Liver (tissue), 9 donors: ENCODE results near the gene PTP4A2. TPM values are rescaled to one million over a fixed set of nuclear protein-coding genes. Genes with fewer than 3 reads are reported as not detected.

Source experiments
- DNase-seq: peaks from one replicate; pipeline ENCODE4 v3.0.0-alpha.2; 2017; ENCODE audit warnings: low spot score
- H3K27ac ChIP-seq, 2 donors: one replicate each; pipeline ENCODE4 v1.7.0; 2013; ENCODE audit warnings: inconsistent platforms in 2 of 2, low read length in 2 of 2, control low read depth in 1 of 2, low read depth in 1 of 2, mild to moderate bottlenecking in 1 of 2
- H3K27me3 ChIP-seq, 4 donors: one replicate each; pipeline versions ENCODE4 v1.6.1 to v1.7.0; 2013; ENCODE audit warnings: low read length in 3 of 4, inconsistent platforms in 1 of 4, mild to moderate bottlenecking in 1 of 4, moderate library complexity in 1 of 4; ENCODE audit not compliant: control insufficient read depth in 4 of 4, insufficient read depth in 4 of 4
- H3K36me3 ChIP-seq, 4 donors: one replicate each; pipeline versions ENCODE4 v1.6.1 to v1.7.0; 2013; ENCODE audit warnings: low read length in 3 of 4, mild to moderate bottlenecking in 3 of 4, low read depth in 1 of 4, moderate library complexity in 1 of 4; ENCODE audit not compliant: control insufficient read depth in 4 of 4, insufficient read depth in 3 of 4
- H3K4me1 ChIP-seq, 4 donors: one replicate each; pipeline versions ENCODE4 v1.6.1 to v1.7.0; 2013; ENCODE audit warnings: low read length in 3 of 4, mild to moderate bottlenecking in 3 of 4, moderate library complexity in 1 of 4; ENCODE audit not compliant: control insufficient read depth in 4 of 4, insufficient read depth in 4 of 4
- H3K4me3 ChIP-seq, 3 donors: one replicate each; pipeline versions ENCODE4 v1.6.1 to v1.7.0; 2013; ENCODE audit warnings: low read length in 3 of 3, control low read depth in 1 of 3, low read depth in 1 of 3, mild to moderate bottlenecking in 1 of 3
- H3K9ac ChIP-seq, 2 donors: one replicate each; pipeline ENCODE4 v1.7.0; 2013; ENCODE audit warnings: low read length in 2 of 2, mild to moderate bottlenecking in 2 of 2, moderate library complexity in 2 of 2, control low read depth in 1 of 2, low read depth in 1 of 2
- H3K9me3 ChIP-seq, 4 donors: one replicate each; pipeline versions ENCODE4 v1.6.1 to v1.7.0; 2013; ENCODE audit warnings: low read length in 3 of 4; ENCODE audit not compliant: control insufficient read depth in 4 of 4
- EGR1 ChIP-seq, 2 donors: IDR thresholded peaks; 2 replicates each; pipeline ENCODE4 v1.6.1; 2016 to 2018; ENCODE audit warnings: antibody characterized with exemption in 2 of 2, low read depth in 2 of 2
- FOXA1 ChIP-seq: IDR thresholded peaks from 2 replicates; pipeline ENCODE4 v1.6.1; 2016; ENCODE audit warnings: antibody characterized with exemption
- FOXA2 ChIP-seq: IDR thresholded peaks from 2 replicates; pipeline ENCODE4 v1.6.1; 2016; ENCODE audit warnings: antibody characterized with exemption
- GABPA ChIP-seq, 2 donors: IDR thresholded peaks in 1 of 2; conservative IDR thresholded peaks in 1 of 2; 2 replicates each; pipeline ENCODE4 v1.6.1; 2016; ENCODE audit warnings: antibody characterized with exemption in 2 of 2, mild to moderate bottlenecking in 1 of 2, moderate library complexity in 1 of 2
- HNF4A ChIP-seq, 2 donors: conservative IDR thresholded peaks; 2 replicates each; pipeline ENCODE4 v1.6.1; 2016; ENCODE audit warnings: antibody characterized with exemption in 2 of 2, mild to moderate bottlenecking in 2 of 2
- HNF4G ChIP-seq: IDR thresholded peaks from 2 replicates; pipeline ENCODE4 v1.6.1; 2016; ENCODE audit warnings: antibody characterized with exemption
- JUND ChIP-seq, 2 donors: IDR thresholded peaks; 2 replicates each; pipeline ENCODE4 v1.6.1; 2016; ENCODE audit warnings: antibody characterized with exemption in 2 of 2
- NR2F2 ChIP-seq: IDR thresholded peaks from 2 replicates; pipeline ENCODE4 v1.6.1; 2016; ENCODE audit warnings: antibody characterized with exemption
- RAD21 ChIP-seq, 2 donors: IDR thresholded peaks; 2 replicates each; pipeline ENCODE4 v1.6.1; 2016; ENCODE audit warnings: antibody characterized with exemption in 2 of 2, mild to moderate bottlenecking in 2 of 2
- RXRA ChIP-seq, 2 donors: IDR thresholded peaks; 2 replicates each; pipeline ENCODE4 v1.6.1; 2017 to 2018; ENCODE audit warnings: antibody characterized with exemption in 2 of 2, mild to moderate bottlenecking in 1 of 2
- SP1 ChIP-seq: IDR thresholded peaks from 2 replicates; pipeline ENCODE4 v1.6.1; 2018; ENCODE audit warnings: antibody characterized with exemption, mild to moderate bottlenecking
- TAF1 ChIP-seq: conservative IDR thresholded peaks from 2 replicates; pipeline ENCODE4 v1.6.1; 2016; ENCODE audit warnings: antibody characterized with exemption, mild to moderate bottlenecking
- WGBS: extraction: QIAGEN DNeasy Blood & Tissue Kit; methylation state at CpG from one replicate; pipeline ENCODE4 v1.1.7; 2013; 5-methylcytosine and 5-hydroxymethylcytosine counted together
- polyA plus RNA-seq, 2 donors: library from polyadenylated mRNA; stranded (reverse) in 1 of 2; unstranded in 1 of 2; fragments of 200-250 nt in 1 of 2; fragments of >200 nt in 1 of 2; fragmentation: Nextera tagmentation in 1 of 2; extraction: Ambion mirVana in 1 of 2; gene quantifications; one replicate each; pipeline versions ENCODE4 v1.2.1 to v1.2.3, GENCODE V29; 2013 to 2015
- total RNA-seq, 2 donors: library from RNA; depleted of rRNA; stranded (reverse); fragments of >200 nt; gene quantifications; one replicate each; pipeline ENCODE4 v1.2.3, GENCODE V29; 2014
- TF ChIP-seq, protein P1 (sequence below): fragments of 150-350 bp; IDR thresholded peaks from 2 replicates; pipeline ENCODE4 v1.5.1; 2017; ENCODE audit warnings: improper control_type of control experiment, low read depth, low read length; ENCODE audit not compliant: missing input control
- TF ChIP-seq, protein P2 (sequence below): IDR thresholded peaks from 2 replicates; pipeline ENCODE4 v1.6.1; 2016; ENCODE audit warnings: antibody characterized with exemption
- TF ChIP-seq, protein P3 (sequence below): IDR thresholded peaks from 2 replicates; pipeline ENCODE4 v1.6.1; 2016; ENCODE audit warnings: antibody characterized with exemption, mild to moderate bottlenecking
- TF ChIP-seq, protein P4 (sequence below): IDR thresholded peaks from 2 replicates; pipeline ENCODE4 v1.6.1; 2016; ENCODE audit warnings: antibody characterized with exemption
- TF ChIP-seq, protein P5 (sequence below): IDR thresholded peaks from 2 replicates; pipeline ENCODE4 v1.6.1; 2016; ENCODE audit warnings: antibody characterized with exemption
- donor health status: healthy.
- donor health status: healthy.
- donor health status: healthy.
- donor health status: healthy.
- donor health status: healthy.

The PTP4A2 gene
- total and polyA plus RNA-seq, 4 donors, result 47.7 to 98.1 (median 71.9) TPM

DNA sequence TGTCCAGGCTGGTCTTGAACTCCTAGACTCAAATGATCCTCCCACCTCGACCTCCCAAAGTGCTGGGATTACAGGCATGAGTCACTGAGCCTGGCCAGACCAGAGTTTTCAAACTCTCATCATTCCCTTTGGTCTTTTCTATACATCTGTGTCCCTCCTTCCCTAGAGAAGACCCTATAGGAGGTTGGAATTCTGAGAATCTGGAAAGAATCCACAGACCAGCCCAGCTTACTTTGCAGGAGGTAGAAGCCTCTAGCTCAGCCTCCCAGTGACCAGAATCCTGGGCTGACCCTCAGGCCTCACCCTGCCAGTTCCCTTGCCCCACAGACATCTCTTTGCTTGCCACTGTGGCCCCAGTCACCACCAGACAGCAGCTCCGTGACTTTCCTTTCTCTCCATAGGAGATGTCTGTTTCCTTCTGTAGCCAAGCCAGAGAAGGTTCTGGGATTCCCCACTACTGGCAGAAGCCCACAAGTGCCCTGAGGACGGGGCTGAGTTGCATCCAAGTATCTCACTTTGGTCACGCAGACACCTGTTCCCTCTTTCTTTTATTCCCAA, 40.8 kb upstream of the PTP4A2 start:
- Histone ChIP-seq H3K4me3 (no peak overlapping the region), H3K36me3 (no peaks in the 10 kb centered on the region), H3K9ac (no peak overlapping the region), H3K27me3 (no peaks in the 10 kb centered on the region), H3K4me1 (peaks cover 0 to 2% (median 0%) of the 10 kb centered on the region in 4 donors), H3K9me3 (no peaks in the 10 kb centered on the region), H3K27ac (no peak overlapping the region)
- DNase-seq, result no peak
- TF ChIP-seq JUND (IDR thresholded peaks at IDR 0.05), result no peak
- TF ChIP-seq NR2F2, result no peak
- TF ChIP-seq, protein P1, sequence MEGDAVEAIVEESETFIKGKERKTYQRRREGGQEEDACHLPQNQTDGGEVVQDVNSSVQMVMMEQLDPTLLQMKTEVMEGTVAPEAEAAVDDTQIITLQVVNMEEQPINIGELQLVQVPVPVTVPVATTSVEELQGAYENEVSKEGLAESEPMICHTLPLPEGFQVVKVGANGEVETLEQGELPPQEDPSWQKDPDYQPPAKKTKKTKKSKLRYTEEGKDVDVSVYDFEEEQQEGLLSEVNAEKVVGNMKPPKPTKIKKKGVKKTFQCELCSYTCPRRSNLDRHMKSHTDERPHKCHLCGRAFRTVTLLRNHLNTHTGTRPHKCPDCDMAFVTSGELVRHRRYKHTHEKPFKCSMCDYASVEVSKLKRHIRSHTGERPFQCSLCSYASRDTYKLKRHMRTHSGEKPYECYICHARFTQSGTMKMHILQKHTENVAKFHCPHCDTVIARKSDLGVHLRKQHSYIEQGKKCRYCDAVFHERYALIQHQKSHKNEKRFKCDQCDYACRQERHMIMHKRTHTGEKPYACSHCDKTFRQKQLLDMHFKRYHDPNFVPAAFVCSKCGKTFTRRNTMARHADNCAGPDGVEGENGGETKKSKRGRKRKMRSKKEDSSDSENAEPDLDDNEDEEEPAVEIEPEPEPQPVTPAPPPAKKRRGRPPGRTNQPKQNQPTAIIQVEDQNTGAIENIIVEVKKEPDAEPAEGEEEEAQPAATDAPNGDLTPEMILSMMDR, result no peak
- no peak for TF ChIP-seq RAD21 (IDR thresholded peaks at IDR 0.05)
- TF ChIP-seq HNF4A (conservative IDR thresholded peaks at IDR 0.05), result no peak
- TF ChIP-seq, protein P2, sequence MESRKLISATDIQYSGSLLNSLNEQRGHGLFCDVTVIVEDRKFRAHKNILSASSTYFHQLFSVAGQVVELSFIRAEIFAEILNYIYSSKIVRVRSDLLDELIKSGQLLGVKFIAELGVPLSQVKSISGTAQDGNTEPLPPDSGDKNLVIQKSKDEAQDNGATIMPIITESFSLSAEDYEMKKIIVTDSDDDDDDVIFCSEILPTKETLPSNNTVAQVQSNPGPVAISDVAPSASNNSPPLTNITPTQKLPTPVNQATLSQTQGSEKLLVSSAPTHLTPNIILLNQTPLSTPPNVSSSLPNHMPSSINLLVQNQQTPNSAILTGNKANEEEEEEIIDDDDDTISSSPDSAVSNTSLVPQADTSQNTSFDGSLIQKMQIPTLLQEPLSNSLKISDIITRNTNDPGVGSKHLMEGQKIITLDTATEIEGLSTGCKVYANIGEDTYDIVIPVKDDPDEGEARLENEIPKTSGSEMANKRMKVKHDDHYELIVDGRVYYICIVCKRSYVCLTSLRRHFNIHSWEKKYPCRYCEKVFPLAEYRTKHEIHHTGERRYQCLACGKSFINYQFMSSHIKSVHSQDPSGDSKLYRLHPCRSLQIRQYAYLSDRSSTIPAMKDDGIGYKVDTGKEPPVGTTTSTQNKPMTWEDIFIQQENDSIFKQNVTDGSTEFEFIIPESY, result no peak
- TF ChIP-seq, protein P3, sequence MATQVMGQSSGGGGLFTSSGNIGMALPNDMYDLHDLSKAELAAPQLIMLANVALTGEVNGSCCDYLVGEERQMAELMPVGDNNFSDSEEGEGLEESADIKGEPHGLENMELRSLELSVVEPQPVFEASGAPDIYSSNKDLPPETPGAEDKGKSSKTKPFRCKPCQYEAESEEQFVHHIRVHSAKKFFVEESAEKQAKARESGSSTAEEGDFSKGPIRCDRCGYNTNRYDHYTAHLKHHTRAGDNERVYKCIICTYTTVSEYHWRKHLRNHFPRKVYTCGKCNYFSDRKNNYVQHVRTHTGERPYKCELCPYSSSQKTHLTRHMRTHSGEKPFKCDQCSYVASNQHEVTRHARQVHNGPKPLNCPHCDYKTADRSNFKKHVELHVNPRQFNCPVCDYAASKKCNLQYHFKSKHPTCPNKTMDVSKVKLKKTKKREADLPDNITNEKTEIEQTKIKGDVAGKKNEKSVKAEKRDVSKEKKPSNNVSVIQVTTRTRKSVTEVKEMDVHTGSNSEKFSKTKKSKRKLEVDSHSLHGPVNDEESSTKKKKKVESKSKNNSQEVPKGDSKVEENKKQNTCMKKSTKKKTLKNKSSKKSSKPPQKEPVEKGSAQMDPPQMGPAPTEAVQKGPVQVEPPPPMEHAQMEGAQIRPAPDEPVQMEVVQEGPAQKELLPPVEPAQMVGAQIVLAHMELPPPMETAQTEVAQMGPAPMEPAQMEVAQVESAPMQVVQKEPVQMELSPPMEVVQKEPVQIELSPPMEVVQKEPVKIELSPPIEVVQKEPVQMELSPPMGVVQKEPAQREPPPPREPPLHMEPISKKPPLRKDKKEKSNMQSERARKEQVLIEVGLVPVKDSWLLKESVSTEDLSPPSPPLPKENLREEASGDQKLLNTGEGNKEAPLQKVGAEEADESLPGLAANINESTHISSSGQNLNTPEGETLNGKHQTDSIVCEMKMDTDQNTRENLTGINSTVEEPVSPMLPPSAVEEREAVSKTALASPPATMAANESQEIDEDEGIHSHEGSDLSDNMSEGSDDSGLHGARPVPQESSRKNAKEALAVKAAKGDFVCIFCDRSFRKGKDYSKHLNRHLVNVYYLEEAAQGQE, result no peak
- no peak for TF ChIP-seq TAF1
- TF ChIP-seq, protein P4, sequence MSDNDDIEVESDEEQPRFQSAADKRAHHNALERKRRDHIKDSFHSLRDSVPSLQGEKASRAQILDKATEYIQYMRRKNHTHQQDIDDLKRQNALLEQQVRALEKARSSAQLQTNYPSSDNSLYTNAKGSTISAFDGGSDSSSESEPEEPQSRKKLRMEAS, result no peak
- no peak for TF ChIP-seq EGR1 (IDR thresholded peaks at IDR 0.05; ENCODE audit: low read depth in 2 of 2)
- no peak for TF ChIP-seq FOXA2
- no peak for TF ChIP-seq GABPA (IDR thresholded peaks at IDR 0.05 in 1 of 2, conservative IDR thresholded peaks at IDR 0.05 in 1 of 2)
- TF ChIP-seq SP1, result no peak
- TF ChIP-seq RXRA (IDR thresholded peaks at IDR 0.05), result no peak
- no peak for TF ChIP-seq HNF4G
- TF ChIP-seq, protein P5, sequence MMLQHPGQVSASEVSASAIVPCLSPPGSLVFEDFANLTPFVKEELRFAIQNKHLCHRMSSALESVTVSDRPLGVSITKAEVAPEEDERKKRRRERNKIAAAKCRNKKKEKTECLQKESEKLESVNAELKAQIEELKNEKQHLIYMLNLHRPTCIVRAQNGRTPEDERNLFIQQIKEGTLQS, result no peak
- no peak for TF ChIP-seq FOXA1
- WGBS, result 89% methylated on average over 4 of the region's 4 CpGs
